ENCODE measurements around the gene AP1AR.
"Not testable (repeated sequence)": the region's sequence is repeated elsewhere in the genome, so short reads cannot be mapped to it uniquely, and the experiment has no call there.

Gene AP1AR

DNA sequence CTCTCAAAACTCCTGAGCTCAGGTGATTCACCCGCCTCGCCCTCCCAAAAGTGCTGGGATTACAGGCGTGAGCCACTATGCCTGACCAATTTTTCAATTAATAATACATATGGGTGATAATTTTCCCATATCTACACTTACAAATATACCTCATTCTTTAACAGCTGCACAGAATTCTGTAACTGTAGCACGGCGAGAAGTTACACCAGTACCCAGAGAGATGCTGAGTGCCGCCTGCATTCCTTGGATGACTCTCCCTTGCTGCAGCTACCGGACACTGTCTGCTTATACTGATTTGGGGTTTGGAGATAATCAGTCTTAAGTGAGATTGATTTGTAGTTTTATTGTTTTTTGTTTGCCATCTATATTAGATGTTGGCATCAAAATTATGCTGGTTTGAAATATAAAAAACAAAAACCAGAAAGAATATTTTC is 48.3 kb downstream of the AP1AR start:
- H3K9me3 ChIP-seq (replicated peaks in 1 of 11), result peaks cover 7 to 17% (median 15%) of the 10 kb centered on the region in 11 experiments; a peak in 20 of 22 replicates
- H3K4me2 ChIP-seq, result peak overlapping the region; percentile 79 to 93 (median 89)
- H3K9ac ChIP-seq, result peak overlapping the region; percentile 59 to 79 (median 75); a peak in 21 of 22 replicates
- H4K20me1 ChIP-seq, result peaks cover 0 to 92% (median 12%) of the 10 kb centered on the region in 11 experiments; a peak in 12 of 22 replicates
- H3K36me3 ChIP-seq, result peaks cover 33 to 65% (median 51%) of the 10 kb centered on the region in 11 experiments
- peaks cover 42 to 70% (median 57%) of the 10 kb centered on the region in 10 experiments for H3K4me1 ChIP-seq
- H3K27me3 ChIP-seq, result no peaks in the 10 kb centered on the region
- peak overlapping the region; percentile 14 to 87 (median 85); a peak in 21 of 22 replicates for H3K27ac ChIP-seq
- peak in 2 of 11 experiments; percentile 5 to 6; a peak in 3 of 22 replicates for TF ChIP-seq Cebpa-rat (IDR thresholded peaks at IDR 0.05)
- peak overlapping the region; percentile 42 to 86 (median 51) for H3K4me3 ChIP-seq

DNA sequence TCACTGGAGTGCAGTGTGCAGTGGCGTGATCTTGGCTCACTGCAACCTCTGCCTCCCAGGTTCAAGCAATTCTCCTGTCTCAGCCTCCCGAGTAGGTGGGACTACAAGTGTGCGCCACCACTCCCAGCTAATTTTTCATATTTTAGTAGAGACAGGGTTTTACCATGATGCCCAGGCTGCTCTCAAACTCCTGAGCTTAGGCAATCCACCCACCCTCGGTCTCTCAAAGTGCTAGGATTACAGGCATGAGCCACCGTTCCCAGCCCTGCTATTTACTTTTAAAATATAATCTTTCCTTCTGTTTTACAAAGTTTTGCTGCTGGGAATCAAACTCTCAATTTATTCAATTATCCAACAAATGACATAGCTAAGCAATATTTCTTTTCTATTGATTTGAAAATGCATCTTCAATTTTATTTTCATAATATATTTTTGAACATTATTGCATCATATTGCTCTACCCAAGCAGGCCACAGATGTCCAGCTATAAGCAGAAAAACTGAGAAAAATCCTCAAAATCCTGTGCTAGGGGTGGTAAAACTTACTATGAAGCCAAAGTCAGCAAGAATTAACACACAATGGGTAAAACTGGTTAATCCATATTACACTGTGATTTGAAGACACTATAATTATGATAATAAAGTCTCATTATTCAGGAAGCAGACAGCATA is 48.9 kb downstream of the AP1AR start:
- H3K4me2 ChIP-seq, result peak overlapping the region; percentile 79 to 93 (median 89)
- H4K20me1 ChIP-seq, result peaks cover 0 to 86% (median 9%) of the 10 kb centered on the region in 11 experiments; a peak in 11 of 22 replicates
- peaks cover 7 to 17% (median 15%) of the 10 kb centered on the region in 11 experiments; a peak in 20 of 22 replicates for H3K9me3 ChIP-seq (replicated peaks in 1 of 11)
- H3K27ac ChIP-seq, result peak overlapping the region in 10 of 11 experiments; percentile 52 to 87 (median 85); a peak in 20 of 22 replicates
- peaks cover 42 to 70% (median 57%) of the 10 kb centered on the region in 10 experiments for H3K4me1 ChIP-seq
- no peaks in the 10 kb centered on the region for H3K27me3 ChIP-seq
- peak overlapping the region; percentile 42 to 86 (median 51); a peak in 17 of 20 replicates for H3K4me3 ChIP-seq
- peak in 3 of 11 experiments; percentile 27 to 66 (median 49); a peak in 4 of 22 replicates for TF ChIP-seq Cebpa-rat (IDR thresholded peaks at IDR 0.05)
- peaks cover 27 to 59% (median 46%) of the 10 kb centered on the region in 11 experiments for H3K36me3 ChIP-seq
- peak overlapping the region in 9 of 11 experiments; percentile 66 to 79 (median 77); a peak in 18 of 22 replicates for H3K9ac ChIP-seq

DNA sequence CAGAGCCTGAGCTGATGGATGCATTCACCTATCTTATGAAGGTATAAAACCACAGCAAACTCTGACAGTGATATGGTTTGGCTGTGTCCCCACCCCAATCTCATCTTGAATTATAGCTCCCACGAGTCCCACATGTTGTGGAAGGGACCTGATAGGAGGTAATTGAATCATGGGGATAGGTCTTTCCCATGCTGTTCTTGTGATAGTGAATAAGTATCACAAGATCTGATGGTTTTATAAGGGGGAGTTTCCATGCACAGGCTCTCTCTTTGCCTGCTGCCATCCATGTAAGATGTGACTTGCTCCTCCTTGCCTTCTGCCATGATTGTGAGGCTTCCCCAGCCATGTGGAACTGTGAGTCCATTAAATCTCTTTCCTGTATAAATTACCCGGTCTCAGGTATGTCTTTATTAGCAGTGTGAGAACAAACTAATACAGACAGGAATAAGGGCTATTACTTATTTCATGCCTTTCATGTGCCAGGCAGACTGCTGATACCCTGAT is 50.4 kb downstream of the AP1AR start:
- H3K4me1 ChIP-seq, result peaks cover 52 to 81% (median 66%) of the 10 kb centered on the region in 10 experiments

DNA sequence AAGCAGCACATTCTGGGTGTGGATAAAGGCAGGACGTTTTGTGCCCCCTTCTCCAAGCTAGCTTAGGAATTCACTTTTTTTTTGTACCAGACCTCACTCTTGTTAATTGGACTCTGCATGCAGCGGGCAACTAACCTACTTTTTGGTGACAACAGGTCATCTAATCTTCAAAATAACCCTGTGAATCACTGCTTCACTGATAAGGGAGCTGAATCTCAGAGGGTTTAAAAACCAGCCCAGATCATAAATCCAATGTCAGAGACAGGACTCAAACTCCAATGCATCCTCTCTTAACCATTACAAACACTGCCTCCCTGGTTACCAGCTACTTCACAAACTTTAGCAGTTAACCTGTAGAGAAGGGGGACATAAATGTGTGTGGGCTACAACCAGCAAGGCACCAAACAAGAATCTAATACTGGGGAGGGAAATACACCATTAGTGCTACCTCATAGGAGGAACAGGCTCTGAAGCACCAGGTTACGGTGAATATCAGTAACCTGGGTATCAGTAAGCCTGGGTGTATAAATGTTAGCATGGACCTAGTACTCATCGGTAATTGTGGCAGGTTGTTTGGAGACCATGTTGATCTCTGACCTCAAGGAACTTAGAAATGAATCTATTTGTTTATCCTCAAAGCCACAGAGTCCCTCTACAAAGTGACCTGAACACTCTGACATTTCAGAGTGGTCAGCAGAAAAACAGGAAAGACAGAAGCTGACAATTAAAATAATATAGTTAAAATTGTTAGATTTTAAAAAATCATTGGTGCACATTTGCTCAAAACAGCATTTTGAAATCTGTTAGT is 51.5 kb downstream of the AP1AR start:
- no peak for TF ChIP-seq Cebpa-rat (IDR thresholded peaks at IDR 0.05)
- peaks cover 58 to 84% (median 75%) of the 10 kb centered on the region in 10 experiments for H3K4me1 ChIP-seq

More for the DNA sequence above, 50.4 kb downstream of the AP1AR start:
- Histone ChIP-seq H3K9ac (peak overlapping the region in 2 of 11 experiments; percentile 66 to 77; a peak in 1 of 22 replicates), H3K27ac (peak overlapping the region in 9 of 11 experiments; percentile 83 to 93 (median 89); a peak in 12 of 22 replicates), H4K20me1 (peaks cover 0 to 73% (median 9%) of the 10 kb centered on the region in 11 experiments; a peak in 11 of 22 replicates), H3K4me2 (peak overlapping the region; percentile 79 to 95 (median 91); a peak in 21 of 22 replicates), H3K4me3 (peak overlapping the region in 8 of 10 experiments; percentile 12 to 88 (median 83); a peak in 11 of 20 replicates), H3K9me3 (replicated peaks in 1 of 11) (peaks cover 7 to 26% (median 21%) of the 10 kb centered on the region in 11 experiments; a peak in 20 of 22 replicates), H3K36me3 (peaks cover 15 to 45% (median 34%) of the 10 kb centered on the region in 11 experiments)
- not testable (repeated sequence) for H3K27me3 ChIP-seq

DNA sequence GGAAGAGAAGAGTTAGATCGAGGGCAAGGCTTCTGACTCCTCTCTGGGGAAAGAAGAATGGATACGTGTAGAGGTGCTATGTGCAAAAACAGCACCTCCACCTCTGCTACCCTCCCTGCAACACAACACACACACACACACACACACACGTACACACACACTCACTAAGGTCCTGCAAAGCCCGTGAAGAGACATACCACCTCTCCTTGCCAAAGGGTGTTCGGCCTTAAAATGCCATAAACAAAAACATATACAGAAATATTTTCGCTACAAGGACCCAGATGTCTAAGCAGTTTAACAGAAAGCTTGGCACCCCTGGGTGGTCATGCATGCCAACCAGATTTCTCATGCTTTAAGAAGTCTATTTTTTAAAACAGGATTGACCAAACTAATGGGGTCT is 52.6 kb downstream of the AP1AR start:
- Histone ChIP-seq H3K36me3 (peaks cover 0 to 30% (median 20%) of the 10 kb centered on the region in 11 experiments; a peak in 20 of 22 replicates), H3K9me3 (replicated peaks in 1 of 11) (peaks cover 7 to 32% (median 27%) of the 10 kb centered on the region in 11 experiments; a peak in 20 of 22 replicates), H4K20me1 (peaks cover 0 to 50% (median 9%) of the 10 kb centered on the region in 11 experiments; a peak in 10 of 22 replicates), H3K9ac (peak overlapping the region; percentile 73 to 96 (median 90); a peak in 21 of 22 replicates), H3K27ac (peak overlapping the region in 10 of 11 experiments; percentile 76 to 94 (median 90); a peak in 20 of 22 replicates), H3K4me3 (peak overlapping the region; percentile 77 to 91 (median 84)), H3K4me1 (peaks cover 58 to 84% (median 78%) of the 10 kb centered on the region in 10 experiments), H3K4me2 (peak overlapping the region; percentile 79 to 95 (median 91)), H3K27me3 (no peaks in the 10 kb centered on the region)
- no peak for TF ChIP-seq Cebpa-rat (IDR thresholded peaks at IDR 0.05)

More for the DNA sequence above, 51.5 kb downstream of the AP1AR start:
- no peaks in the 10 kb centered on the region for H3K27me3 ChIP-seq
- peak overlapping the region in 10 of 11 experiments; percentile 76 to 94 (median 90); a peak in 18 of 22 replicates for H3K27ac ChIP-seq
- peaks cover 4 to 34% (median 23%) of the 10 kb centered on the region in 11 experiments for H3K36me3 ChIP-seq
- H3K9me3 ChIP-seq (replicated peaks in 1 of 11), result peaks cover 7 to 32% (median 27%) of the 10 kb centered on the region in 11 experiments; a peak in 20 of 22 replicates
- H3K9ac ChIP-seq, result peak overlapping the region; percentile 73 to 96 (median 90)
- H3K4me3 ChIP-seq, result peak overlapping the region; percentile 77 to 91 (median 84)
- peak overlapping the region; percentile 79 to 95 (median 91) for H3K4me2 ChIP-seq
- H4K20me1 ChIP-seq, result peaks cover 0 to 61% (median 9%) of the 10 kb centered on the region in 11 experiments; a peak in 10 of 22 replicates

DNA sequence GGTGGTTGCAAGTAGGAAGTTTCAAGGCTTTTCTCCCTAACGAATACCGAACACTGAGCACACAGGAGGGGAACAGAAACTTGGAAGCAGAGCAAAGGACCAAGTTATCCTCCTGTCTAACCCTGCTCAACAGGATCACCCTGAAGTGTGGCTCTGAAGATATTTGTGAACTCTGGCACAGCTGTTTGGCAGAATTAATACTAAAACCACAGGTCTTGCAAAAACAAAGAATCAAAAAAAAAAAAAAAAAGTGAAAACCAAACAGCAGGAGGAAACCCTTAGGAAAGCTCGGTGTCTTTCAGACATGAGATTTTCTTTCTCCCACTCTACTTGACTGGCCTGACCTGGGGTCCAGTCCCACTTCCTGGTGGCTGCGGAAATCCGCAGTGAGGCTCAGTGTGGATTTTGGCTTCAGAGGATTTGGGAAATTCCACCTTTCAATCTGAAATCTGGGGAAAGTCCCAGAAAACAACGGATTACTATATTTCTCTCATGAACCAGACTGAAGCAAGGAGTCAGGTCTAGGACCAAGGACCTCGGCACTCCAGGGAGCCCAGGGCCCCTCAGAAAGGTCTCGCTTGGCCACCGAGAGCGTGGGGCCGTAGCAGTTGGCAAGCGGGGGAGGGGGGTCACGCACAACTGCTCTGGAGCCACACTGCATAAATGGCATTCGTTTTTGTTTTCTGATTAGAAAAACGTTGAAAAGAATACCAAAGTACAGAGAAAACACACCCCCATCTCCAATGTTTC is 53.2 kb downstream of the AP1AR start:
- Histone ChIP-seq H3K27ac (peak overlapping the region; percentile 62 to 94 (median 90)), H4K20me1 (peaks cover 0 to 44% (median 9%) of the 10 kb centered on the region in 11 experiments; a peak in 10 of 22 replicates), H3K4me3 (peak overlapping the region; percentile 77 to 91 (median 84)), H3K27me3 (no peaks in the 10 kb centered on the region), H3K4me2 (peak overlapping the region; percentile 79 to 95 (median 91)), H3K36me3 (peaks cover 0 to 30% (median 20%) of the 10 kb centered on the region in 11 experiments; a peak in 20 of 22 replicates), H3K9me3 (replicated peaks in 1 of 11) (peaks cover 7 to 32% (median 27%) of the 10 kb centered on the region in 11 experiments; a peak in 20 of 22 replicates), H3K9ac (peak overlapping the region; percentile 85 to 96 (median 90)), H3K4me1 (peaks cover 58 to 84% (median 78%) of the 10 kb centered on the region in 10 experiments)
- TF ChIP-seq Cebpa-rat (IDR thresholded peaks at IDR 0.05), result no peak

All from BLaER1 treated with 17β-estradiol and CSF1 and Interleukin-3, amounts not matched to agents 10 nM and 100 nM (cell line).